Limb (tissue), 2 donors: ENCODE measurements around the gene KRTAP19-1.

Experiments used
- DNase-seq, 2 donors: peaks; one replicate each; pipeline ENCODE4 v3.0.0-alpha.2; 2016; ENCODE audit errors: extremely low spot score in 2 of 2

The KRTAP19-1 gene

DNA sequence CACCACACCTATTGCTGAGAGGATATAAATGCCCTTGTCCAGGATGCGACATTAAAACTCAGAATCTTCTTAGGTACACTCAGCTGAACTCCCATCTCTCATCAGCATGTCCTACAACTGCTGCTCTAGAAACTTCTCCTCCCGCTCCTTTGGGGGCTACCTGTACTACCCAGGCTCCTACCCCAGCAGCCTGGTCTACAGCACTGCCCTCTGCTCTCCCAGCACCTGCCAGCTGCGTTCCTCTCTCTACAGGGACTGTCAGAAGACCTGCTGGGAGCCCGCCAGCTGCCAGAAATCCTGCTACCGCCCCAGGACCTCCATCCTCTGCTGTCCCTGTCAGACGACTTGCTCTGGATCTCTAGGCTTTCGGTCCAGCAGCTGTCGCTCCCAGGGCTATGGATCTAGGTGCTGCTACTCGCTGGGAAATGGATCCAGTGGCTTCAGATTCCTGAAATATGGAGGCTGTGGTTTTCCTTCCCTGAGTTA lies 50.0 kb downstream of the KRTAP19-1 start, which contains the start of gene KRTAP13-4:
Gene KRTAP13-4, plus strand, starts transcription at position 51 of the 486 bp plus-strand sequence. Its CDS starts 56 bp downstream, at position 107.
- DNase-seq, result no peak
